Body of pancreas (tissue), 4 donors: Measurements from ENCODE around the gene PIK3AP1.

Source experiments
- POLR2A ChIP-seq, 3 donors: fragments of 450-650 bp; IDR thresholded peaks; one replicate each; pipeline ENCODE4 v1.6.1; 2016; ENCODE audit warnings: antibody characterized with exemption in 3 of 3, mild to moderate bottlenecking in 2 of 3
- TF ChIP-seq, protein P1 (sequence below), 7 experiments: fragments of 450-650 bp in 4 of 7; fragments of 200-600 bp in 3 of 7; sonication (generic) in 3 of 7; IDR thresholded peaks; one replicate each; pipeline ENCODE4 v1.5.1; 2016 to 2019; ENCODE audit warnings: antibody characterized with exemption in 7 of 7

DNA sequence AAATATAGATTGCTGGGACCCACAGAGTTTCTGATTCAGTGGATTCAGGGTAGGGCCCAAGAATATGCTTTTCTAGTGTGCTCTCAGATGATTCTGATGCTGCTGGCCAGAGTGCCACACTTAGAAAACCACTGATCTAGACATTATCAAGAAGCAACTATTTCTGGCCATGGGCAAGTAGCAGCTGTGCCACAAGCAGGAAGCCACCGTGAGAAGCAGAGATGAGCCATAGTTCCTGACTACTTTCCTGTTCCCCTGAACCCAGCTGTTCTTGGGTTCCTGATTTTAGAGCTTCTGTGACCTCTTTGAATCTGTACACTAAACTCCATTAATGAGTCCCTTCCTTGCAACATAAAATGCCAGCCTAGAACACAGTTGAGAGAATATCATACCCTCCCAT lies 38.1 kb upstream of the PIK3AP1 start:
- TF ChIP-seq, protein P1, sequence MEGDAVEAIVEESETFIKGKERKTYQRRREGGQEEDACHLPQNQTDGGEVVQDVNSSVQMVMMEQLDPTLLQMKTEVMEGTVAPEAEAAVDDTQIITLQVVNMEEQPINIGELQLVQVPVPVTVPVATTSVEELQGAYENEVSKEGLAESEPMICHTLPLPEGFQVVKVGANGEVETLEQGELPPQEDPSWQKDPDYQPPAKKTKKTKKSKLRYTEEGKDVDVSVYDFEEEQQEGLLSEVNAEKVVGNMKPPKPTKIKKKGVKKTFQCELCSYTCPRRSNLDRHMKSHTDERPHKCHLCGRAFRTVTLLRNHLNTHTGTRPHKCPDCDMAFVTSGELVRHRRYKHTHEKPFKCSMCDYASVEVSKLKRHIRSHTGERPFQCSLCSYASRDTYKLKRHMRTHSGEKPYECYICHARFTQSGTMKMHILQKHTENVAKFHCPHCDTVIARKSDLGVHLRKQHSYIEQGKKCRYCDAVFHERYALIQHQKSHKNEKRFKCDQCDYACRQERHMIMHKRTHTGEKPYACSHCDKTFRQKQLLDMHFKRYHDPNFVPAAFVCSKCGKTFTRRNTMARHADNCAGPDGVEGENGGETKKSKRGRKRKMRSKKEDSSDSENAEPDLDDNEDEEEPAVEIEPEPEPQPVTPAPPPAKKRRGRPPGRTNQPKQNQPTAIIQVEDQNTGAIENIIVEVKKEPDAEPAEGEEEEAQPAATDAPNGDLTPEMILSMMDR (IDR thresholded peaks at IDR 0.05): no peak
- TF ChIP-seq POLR2A (IDR thresholded peaks at IDR 0.05): no peak
